HAP-1 (cell line): ENCODE measurements around the gene CNTN5.

Source experiments
- DNase-seq, 2 experiments: peaks; one replicate each; pipeline ENCODE4 v3.0.0-alpha.2; 2016 to 2020; ENCODE audit warnings: low spot score in 2 of 2
- H3K27me3 ChIP-seq: fragments of 250-450 bp; sonication (Bioruptor Pico); 2 replicates; pipeline ENCODE4 v1.5.1; 2020; ENCODE audit warnings: low read depth, mild to moderate bottlenecking, moderate library complexity
- H3K36me3 ChIP-seq: fragments of 250-450 bp; sonication (Bioruptor Pico); replicated peaks from 2 replicates; pipeline ENCODE4 v1.5.1; 2020; ENCODE audit warnings: mild to moderate bottlenecking
- H3K4me1 ChIP-seq: fragments of 250-450 bp; sonication (Bioruptor Pico); 2 replicates; pipeline ENCODE4 v1.5.1; 2020; ENCODE audit warnings: mild to moderate bottlenecking
- H3K4me3 ChIP-seq: fragments of 250-450 bp; sonication (Bioruptor Pico); 2 replicates; pipeline ENCODE4 v1.5.1; 2020; ENCODE audit warnings: mild to moderate bottlenecking, moderate library complexity
- H3K9me3 ChIP-seq: fragments of 250-450 bp; sonication (Bioruptor Pico); 2 replicates; pipeline ENCODE4 v1.5.1; 2020; ENCODE audit warnings: mild to moderate bottlenecking, moderate library complexity
- in situ Hi-C: fragments of 300-500 bp; cut with MboI; formaldehyde crosslinking; loops from 3 replicates; pipeline ENCODE4 v1.14.3; 2020; ENCODE audit warnings: low sequenced_read_pairs, inconsistent platforms, mixed read lengths

The CNTN5 gene

DNA sequence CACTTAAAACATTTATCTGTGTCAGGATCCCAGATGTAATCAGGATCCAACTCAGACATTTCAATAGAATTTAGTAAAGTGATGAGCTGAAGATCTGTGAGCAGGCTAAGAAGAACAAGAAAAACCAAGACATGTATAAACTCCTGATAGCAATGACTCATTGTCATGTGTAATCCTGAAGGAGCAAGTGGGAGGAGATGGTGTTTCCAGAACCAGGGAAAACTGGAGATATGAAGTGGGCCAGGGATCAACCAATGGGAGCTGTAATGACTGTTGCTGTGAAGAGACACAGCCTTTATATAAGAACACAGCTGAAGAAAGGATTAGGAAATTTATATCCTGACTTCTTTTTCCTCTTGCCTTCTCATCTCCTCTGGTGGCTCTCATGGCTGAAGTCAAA, 983.8 kb downstream of the CNTN5 start:
- no peak overlapping the region for H3K4me3 ChIP-seq
- no peaks in the 10 kb centered on the region for H3K36me3 ChIP-seq
- no peaks in the 10 kb centered on the region for H3K27me3 ChIP-seq
- in situ Hi-C loops: no loop called here
- DNase-seq: no peak
- H3K4me1 ChIP-seq: no peaks in the 10 kb centered on the region
- no peaks in the 10 kb centered on the region for H3K9me3 ChIP-seq

DNA sequence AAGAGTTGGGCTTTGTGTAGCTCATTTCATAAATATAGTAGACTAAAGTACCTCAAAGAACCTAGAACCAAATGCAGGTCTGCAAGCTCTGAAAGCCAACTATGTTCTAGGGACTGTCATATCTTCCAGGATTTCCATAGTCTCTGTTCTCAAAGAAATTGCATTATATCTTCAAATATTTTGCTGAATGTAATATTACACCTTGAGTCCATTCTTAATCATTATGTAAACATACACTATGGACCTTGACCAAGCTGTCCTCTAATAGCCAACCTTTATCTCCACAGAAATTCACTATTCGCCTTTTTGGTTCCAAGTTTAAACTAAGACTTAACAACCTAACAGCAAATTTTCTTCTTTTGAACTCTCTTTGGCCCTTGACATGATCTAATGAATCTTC, 987.7 kb downstream of the CNTN5 start:
- Histone ChIP-seq H3K27me3 (no peaks in the 10 kb centered on the region), H3K9me3 (no peaks in the 10 kb centered on the region), H3K4me3 (no peak overlapping the region), H3K4me1 (no peaks in the 10 kb centered on the region), H3K36me3 (no peaks in the 10 kb centered on the region)
- no peak for DNase-seq
- in situ Hi-C loops: no loop called here

DNA sequence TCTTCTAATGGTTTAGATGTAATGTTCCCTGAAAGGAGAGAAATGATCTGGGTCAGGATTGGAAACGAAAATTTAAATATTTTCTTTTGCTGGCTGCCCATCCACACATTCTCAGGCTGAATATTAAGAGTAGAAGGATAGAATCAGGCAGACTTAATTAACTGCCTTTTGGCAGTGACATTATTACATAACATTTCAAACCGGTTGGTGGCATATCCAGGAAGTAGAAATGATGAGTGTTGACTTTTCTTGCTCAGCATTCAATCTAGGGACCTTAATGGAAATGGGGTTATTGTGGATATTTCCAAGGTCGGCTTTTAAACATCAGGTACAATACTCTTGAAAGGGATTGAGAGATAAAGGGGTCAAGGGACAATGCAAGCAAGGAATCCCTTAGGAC, 989.0 kb downstream of the CNTN5 start:
- in situ Hi-C loops: no loop called here
- H3K4me3 ChIP-seq: no peak overlapping the region
- no peak for DNase-seq

DNA sequence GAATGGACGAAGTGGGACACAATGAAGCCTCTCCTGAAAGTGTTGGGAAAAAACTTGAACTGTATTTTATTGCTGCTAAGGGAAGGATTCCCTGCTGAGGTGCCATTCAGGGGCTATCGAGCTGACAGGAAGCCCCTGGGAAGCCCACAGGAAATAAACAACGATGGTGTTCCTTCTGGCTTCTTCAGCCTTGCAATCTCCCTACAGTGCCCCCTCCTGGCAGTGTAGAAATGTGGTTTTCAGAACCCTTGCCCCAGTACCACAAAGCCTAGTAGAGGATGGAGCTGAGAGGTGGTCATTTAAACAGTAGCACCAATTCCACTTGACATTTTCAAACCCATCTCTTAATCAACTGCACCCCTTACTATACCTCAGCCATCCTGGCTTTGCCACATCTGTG, 989.6 kb downstream of the CNTN5 start:
- DNase-seq: peak in 1 of 2 experiments; percentile 15
- no peaks in the 10 kb centered on the region for H3K9me3 ChIP-seq
- in situ Hi-C loops: no loop called here
- no peaks in the 10 kb centered on the region for H3K36me3 ChIP-seq
- no peak overlapping the region for H3K4me3 ChIP-seq
- H3K27me3 ChIP-seq: no peaks in the 10 kb centered on the region
- no peaks in the 10 kb centered on the region for H3K4me1 ChIP-seq

More for the DNA sequence above, 989.0 kb downstream of the CNTN5 start:
- no peaks in the 10 kb centered on the region for H3K4me1 ChIP-seq
- no peaks in the 10 kb centered on the region for H3K9me3 ChIP-seq
- no peaks in the 10 kb centered on the region for H3K36me3 ChIP-seq
- H3K27me3 ChIP-seq: no peaks in the 10 kb centered on the region

DNA sequence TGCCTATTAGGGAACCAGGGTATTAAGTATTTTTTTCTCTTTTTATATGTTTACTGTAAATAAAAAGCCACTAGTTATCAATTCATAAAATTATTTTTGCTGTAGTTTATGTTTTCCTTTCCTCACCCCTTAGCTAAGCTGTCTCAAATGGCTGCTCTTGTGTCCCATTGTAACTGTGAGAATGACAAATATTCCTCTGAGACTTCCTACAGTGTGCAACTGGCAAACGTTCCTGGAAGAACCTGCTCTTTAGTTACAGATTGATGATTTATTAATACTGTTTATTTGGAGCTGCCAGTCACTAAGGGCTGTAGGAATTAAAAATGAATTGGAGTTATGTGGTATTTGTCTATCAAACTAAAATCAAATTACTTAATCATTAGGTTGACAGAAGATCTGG, 990.9 kb downstream of the CNTN5 start:
- no peaks in the 10 kb centered on the region for H3K36me3 ChIP-seq
- in situ Hi-C loops: no loop called here
- H3K4me3 ChIP-seq: no peak overlapping the region
- no peaks in the 10 kb centered on the region for H3K27me3 ChIP-seq
- DNase-seq: no peak
- no peaks in the 10 kb centered on the region for H3K9me3 ChIP-seq
- no peaks in the 10 kb centered on the region for H3K4me1 ChIP-seq

DNA sequence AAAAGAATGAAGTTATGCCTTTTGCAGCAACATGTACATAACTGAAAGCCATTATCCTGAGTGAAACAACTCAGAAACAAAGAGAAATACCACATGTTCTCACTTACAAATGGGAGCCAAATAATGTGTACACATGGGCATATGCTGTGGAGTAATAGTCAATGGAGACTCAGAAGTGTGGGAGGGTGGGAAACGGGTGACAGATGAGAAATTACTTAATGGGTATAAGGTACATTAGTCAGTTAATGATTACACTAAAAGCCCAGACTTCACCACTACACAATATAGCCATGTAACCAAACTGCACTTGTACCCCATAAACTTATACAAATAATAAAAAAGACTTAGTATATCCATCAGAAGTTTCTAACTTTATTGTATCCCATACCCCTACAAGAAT, 992.3 kb downstream of the CNTN5 start:
- no peak for DNase-seq
- no peaks in the 10 kb centered on the region for H3K9me3 ChIP-seq
- H3K27me3 ChIP-seq: no peaks in the 10 kb centered on the region
- H3K4me1 ChIP-seq: no peaks in the 10 kb centered on the region
- no peak overlapping the region for H3K4me3 ChIP-seq
- in situ Hi-C loops: no loop called here
- H3K36me3 ChIP-seq: no peaks in the 10 kb centered on the region

DNA sequence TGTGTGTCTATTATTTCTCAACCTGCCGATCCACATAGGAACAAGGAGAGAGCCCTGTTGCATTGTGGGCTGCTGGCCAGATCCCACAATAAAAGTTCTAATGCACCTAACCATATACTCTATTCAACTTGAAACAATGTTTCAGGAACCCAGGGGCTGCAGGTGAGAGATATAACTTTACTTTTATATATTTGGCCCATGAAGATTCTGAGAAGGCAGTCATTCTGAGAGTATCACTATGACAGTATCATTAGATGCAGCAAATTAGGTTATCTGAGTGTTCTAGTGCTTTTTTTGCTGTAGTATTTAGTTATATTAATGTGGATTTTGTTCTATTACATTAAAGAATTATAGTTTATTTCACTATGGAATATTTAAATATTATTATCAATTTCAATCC, 1011.2 kb downstream of the CNTN5 start:
- Histone ChIP-seq H3K9me3 (no peaks in the 10 kb centered on the region), H3K4me3 (no peak overlapping the region), H3K36me3 (no peaks in the 10 kb centered on the region), H3K27me3 (no peaks in the 10 kb centered on the region), H3K4me1 (no peaks in the 10 kb centered on the region)
- no peak for DNase-seq
- in situ Hi-C loops: no loop called here

DNA sequence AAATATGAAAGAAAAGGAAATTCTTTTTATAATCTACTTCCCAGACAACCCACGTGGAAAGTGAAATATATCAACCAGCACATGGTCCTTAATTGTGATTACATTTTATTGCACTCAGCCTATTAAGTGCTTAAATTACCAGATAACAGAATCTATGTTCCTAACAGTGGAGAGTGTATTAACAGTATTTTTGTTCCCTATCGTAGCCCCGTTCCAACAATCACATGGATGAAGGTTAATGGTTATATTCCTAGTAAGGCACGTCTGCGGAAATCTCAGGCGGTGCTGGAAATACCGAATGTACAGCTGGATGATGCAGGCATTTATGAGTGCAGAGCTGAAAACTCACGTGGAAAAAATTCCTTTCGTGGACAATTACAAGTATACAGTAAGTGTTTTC, 1040.3 kb downstream of the CNTN5 start:
- H3K36me3 ChIP-seq: no peaks in the 10 kb centered on the region
- no peak overlapping the region for H3K4me3 ChIP-seq
- no peaks in the 10 kb centered on the region for H3K9me3 ChIP-seq
- no peak for DNase-seq
- no peaks in the 10 kb centered on the region for H3K4me1 ChIP-seq
- no peaks in the 10 kb centered on the region for H3K27me3 ChIP-seq
- in situ Hi-C loops: no loop called here

DNA sequence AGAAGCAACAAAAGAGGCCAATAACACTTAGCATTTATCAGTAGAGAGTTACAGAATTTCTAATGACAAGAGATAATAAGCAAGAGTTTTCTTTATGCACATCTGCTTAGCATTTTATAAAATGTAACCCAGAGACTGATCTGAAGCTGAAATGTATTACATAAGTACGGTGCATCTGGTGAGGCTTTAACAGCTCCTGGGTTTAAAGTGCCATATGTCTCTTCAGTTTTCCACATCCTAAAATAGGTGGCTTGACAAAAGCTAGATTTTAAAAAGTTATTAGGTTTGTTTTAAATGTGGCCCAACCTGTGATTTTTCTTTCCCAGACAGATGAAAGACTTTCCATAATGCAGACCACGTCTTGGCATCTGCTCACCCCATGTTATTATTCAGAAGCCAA, 1045.7 kb downstream of the CNTN5 start:
- no peak overlapping the region for H3K4me3 ChIP-seq
- H3K9me3 ChIP-seq: no peaks in the 10 kb centered on the region
- H3K27me3 ChIP-seq: no peaks in the 10 kb centered on the region
- in situ Hi-C loops: no loop called here
- no peak for DNase-seq
- H3K36me3 ChIP-seq: no peaks in the 10 kb centered on the region
- no peaks in the 10 kb centered on the region for H3K4me1 ChIP-seq

DNA sequence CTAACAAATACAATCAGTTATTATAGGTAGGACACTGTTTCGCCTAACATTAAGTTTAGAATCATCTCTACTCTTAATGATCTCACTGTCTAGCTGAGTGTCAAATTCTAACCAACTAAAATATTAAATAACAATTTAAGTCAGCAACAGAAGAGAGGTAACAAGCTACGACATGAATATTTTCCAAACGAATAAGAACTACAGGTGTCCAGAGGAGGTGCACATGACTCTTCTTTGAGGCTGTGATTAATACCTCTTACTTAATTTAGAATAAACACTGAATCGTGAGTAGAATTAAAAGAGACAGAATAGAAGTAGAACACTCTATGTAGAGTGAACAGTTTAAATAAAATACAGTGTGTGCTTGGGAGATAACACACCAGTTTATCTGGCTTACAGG, 1047.4 kb downstream of the CNTN5 start:
- H3K27me3 ChIP-seq: no peaks in the 10 kb centered on the region
- H3K36me3 ChIP-seq: no peaks in the 10 kb centered on the region
- no peak overlapping the region for H3K4me3 ChIP-seq
- DNase-seq: no peak
- in situ Hi-C loops: no loop called here
- no peaks in the 10 kb centered on the region for H3K4me1 ChIP-seq
- no peaks in the 10 kb centered on the region for H3K9me3 ChIP-seq

DNA sequence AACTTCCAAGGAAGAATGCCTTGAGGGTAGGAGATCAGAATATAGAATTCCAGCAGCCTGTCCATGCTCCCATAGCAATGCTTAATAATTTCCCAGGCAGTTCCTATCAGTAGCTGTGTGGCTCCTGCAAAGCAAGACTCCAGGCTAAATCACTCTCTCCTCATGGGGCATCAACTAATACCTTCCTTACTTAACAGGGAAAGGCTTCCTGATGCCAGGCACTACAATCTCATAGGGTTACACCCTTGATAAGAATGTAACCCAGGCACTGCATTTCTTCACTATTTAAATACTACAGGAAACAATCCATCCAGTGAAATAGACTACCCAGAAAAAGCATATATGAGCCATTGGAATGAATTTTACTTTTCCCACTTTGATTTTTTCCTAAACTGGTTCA, 1051.4 kb downstream of the CNTN5 start:
- no peak for DNase-seq
- Histone ChIP-seq H3K4me1 (no peaks in the 10 kb centered on the region), H3K4me3 (no peak overlapping the region), H3K36me3 (no peaks in the 10 kb centered on the region), H3K27me3 (no peaks in the 10 kb centered on the region), H3K9me3 (no peaks in the 10 kb centered on the region)
- in situ Hi-C loops: no loop called here

DNA sequence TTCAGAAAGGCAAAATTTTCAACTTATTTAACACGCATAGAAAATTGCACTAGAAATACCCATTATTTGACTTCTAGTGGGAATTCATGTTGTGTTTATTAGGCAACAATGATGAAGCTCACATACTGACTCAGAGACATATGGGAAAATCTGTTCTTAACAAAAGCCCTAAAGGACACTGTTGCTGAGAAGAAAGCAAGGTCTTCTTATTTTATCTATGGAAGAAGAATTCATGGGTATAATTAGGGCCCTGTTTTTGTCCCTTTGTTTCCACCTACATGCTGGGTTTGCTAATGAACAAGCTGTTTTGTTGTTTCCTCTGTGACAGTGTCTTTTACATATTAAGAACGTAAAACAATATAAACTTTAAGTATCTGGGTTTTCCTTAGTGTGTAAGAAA, 1059.6 kb downstream of the CNTN5 start:
- no peaks in the 10 kb centered on the region for H3K36me3 ChIP-seq
- no peaks in the 10 kb centered on the region for H3K27me3 ChIP-seq
- no peak for DNase-seq
- in situ Hi-C loops: no loop called here
- no peak overlapping the region for H3K4me3 ChIP-seq
- H3K4me1 ChIP-seq: no peaks in the 10 kb centered on the region
- no peaks in the 10 kb centered on the region for H3K9me3 ChIP-seq

DNA sequence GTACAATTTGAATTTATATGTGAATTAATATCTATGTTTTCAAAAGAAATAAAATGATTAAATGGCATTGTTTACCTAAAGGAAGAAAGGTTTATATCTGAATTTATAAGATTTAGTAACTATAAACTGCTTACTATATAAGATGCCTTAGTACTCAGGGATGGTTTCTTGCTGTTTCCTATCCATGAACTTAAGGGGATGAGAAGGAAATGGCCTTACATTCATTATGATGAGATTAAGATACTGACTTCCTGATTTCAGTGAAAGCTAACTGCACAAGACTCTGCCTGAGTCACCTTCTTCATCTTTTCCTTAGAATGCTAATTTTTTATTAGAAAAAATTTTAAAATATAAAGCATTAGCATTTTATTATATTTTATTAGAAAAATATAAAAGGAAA, 1060.1 kb downstream of the CNTN5 start:
- H3K4me1 ChIP-seq: no peaks in the 10 kb centered on the region
- no peak for DNase-seq

DNA sequence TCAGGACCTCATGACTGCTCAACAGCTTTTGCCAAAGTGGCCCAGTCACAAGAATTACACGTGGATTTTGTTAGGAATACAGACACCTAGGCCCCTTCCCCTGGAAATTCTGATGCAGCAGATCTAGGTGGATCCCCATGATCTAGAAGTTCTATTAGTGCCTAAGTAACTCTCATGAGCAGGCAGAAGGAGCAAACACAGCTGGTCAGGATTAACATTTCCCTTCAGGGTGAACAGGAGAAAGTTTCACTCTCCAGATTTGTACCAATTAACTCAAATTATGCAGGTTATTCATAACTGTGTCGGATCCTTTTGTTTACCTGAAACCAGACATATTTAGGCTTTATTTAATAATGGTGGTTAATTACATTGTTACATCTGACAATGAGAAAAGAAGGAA, 1072.9 kb downstream of the CNTN5 start:
- Histone ChIP-seq H3K4me3 (no peak overlapping the region), H3K27me3 (no peaks in the 10 kb centered on the region), H3K36me3 (no peaks in the 10 kb centered on the region), H3K9me3 (no peaks in the 10 kb centered on the region), H3K4me1 (no peaks in the 10 kb centered on the region)
- DNase-seq: no peak
- in situ Hi-C loops: no loop called here

More for the DNA sequence above, 1060.1 kb downstream of the CNTN5 start:
- Histone ChIP-seq H3K9me3 (no peaks in the 10 kb centered on the region), H3K27me3 (no peaks in the 10 kb centered on the region), H3K36me3 (no peaks in the 10 kb centered on the region), H3K4me3 (no peak overlapping the region)
- in situ Hi-C loops: no loop called here

DNA sequence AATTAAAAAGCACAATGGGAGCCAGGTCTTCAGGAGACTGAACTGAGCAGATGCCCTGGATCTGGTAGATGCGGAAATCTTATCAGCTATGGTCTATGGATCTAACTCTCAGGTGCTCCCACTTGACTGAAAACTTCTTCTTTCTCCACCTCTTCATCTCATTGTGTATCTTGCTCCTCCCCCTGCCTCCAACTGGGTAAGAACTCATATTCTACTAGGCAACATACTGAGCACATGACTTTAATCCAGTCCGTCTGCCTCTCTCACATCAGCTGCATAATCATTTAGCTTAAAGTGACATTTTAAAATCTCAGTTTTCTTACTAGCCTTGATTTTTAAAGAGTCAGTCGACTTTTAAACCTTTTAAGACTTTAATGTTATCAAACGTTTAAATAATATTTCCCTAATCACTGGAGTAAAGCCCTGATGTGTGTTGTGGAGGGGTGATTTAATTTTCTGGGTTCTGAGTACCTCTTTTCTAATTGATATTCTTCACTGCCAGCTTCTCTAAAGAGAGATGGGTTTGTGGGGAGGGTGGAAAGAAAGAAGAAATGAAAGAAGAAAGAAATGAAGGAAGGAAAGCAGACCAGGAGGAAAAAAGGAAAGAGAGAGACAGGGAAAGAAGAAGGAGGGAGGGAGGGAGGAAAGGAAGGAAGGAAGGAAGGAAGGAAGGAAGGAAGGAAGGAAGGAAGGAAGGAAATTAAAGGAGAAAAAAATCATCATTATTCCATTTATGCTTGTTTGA, 1073.5 kb downstream of the CNTN5 start:
- in situ Hi-C loops: no loop called here
- DNase-seq: no peak

More for the DNA sequence above, 1073.5 kb downstream of the CNTN5 start:
- H3K9me3 ChIP-seq: no peaks in the 10 kb centered on the region
- no peaks in the 10 kb centered on the region for H3K4me1 ChIP-seq
- no peak overlapping the region for H3K4me3 ChIP-seq
- H3K36me3 ChIP-seq: no peaks in the 10 kb centered on the region
- no peaks in the 10 kb centered on the region for H3K27me3 ChIP-seq
